GM18870 (cell line): ENCODE data around the gene FAM171A1.
A peak's percentile ranks its signal among the peaks of the same experiment; 100 is the strongest.
"Not testable (repeated sequence)": the region's sequence is repeated elsewhere in the genome, so short reads cannot be mapped to it uniquely, and the experiment has no call there.

Experiments used
- ATAC-seq: cut with Tn5 transposase; IDR thresholded peaks from one replicate; pipeline ENCODE4 v1.9.1; 2021; ENCODE audit warnings: moderate library complexity; ENCODE audit not compliant: unreplicated experiment

The FAM171A1 gene

DNA sequence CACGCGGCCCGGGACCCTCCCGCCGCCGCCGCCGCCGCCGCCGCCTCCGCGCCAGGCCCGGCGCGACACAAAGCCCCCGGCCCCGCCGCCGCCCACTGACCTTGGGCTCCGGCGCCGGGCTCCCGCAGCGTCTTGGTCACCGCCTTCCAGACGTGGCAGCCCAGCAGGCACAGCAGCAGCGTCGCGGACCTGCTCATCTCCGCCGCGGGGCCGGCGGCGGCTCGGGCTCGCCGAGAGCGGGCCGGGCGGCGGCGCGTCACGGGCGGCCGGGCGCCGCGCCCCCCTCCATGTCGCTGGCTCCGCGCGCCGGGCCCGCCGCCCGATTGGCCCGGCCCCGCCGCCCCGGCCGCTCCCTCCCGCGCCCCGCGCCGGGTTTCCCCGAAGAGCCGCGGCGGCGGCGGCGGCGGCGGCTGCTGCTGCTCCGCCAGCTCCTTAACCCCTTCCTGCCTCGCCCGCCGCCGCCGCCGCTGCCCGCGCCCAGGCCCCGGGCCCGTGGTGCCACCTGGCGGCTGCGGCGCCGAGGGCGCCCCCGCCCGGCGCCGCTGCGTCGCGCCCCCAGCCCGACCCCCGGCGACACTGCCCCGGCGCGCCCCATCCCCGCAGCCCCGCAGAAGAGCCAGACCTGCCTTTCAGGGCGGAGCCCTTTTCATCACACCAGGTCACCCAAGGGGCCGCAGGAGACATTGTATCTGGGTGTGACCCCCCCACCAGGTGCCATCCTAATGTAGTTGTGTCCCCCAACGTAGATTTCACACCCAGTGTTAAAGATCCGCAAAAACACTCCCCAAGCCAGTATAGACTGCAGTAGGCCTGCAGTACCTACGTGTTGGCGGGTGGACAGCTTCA is at the start of gene FAM171A1:
Gene FAM171A1, minus strand, starts transcription at position 434 of the 846 bp plus-strand sequence. Its CDS starts 237 bp downstream, at position 197.
- ATAC-seq: no peak

DNA sequence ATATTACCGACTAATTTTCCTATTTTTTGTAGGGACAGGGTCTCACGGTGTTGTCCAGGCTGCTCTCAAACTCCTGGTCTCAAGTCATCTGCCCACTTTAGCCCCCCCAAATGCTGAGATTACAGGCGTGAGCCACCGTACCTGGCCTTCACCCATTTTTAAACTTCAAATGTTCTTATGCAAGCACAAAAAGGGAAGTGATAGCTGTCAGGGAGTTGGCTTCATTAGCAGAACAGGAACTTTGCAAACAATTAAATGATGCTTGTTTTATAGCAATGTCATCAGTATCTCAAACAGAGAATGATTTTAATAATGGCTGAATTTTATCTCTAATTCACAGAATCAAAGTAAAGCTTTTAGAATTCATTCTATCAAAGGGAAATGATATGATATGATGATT is 49.8 kb upstream of the FAM171A1 start:
- no peak for ATAC-seq

DNA sequence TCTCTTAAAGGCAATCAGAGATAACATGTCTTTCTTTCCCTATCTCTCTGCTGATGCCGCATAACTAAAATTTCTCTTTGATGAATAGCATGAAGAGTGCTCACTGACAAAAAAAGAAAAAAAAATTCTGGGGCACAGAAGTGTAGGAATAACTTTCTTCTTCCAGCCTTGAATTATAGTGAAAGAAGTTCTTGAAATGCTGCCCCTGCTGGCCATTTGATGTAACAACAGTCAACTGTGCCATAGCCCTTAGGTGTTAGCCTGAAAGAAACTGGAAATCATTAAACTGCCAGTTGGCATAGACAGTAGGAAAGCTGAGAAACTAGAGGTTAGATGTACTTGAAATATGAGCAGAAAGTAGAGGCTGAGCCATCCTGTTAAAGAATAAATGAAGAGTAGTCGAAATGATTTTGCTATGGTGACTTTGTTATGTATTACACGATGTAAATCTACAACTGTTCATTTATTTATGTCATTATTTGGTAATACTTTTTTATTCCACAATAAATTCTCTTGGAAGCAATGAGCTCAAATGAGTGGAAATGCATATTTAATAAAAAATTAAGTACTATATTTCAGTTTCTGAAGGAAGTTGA is 48.3 kb upstream of the FAM171A1 start:
- ATAC-seq: peak; percentile 48

DNA sequence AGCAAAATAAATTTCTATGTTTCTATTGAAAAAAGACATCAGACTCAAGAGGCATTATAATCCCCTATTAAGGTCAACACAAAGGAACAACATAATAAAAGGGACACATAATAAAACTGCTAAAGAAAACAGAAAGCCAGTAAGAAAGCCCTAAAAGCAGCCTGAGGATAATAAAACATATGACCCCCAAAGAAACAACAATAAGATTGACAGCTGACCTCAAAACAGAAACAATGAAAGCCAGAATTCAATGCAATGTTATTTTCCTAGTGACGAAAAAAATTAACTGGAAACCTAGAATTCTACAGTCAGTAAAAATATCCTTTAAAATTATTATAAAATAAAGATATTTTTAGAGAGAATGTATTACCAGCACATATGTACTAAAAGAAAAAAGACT is 44.9 kb upstream of the FAM171A1 start:
- no peak for ATAC-seq

DNA sequence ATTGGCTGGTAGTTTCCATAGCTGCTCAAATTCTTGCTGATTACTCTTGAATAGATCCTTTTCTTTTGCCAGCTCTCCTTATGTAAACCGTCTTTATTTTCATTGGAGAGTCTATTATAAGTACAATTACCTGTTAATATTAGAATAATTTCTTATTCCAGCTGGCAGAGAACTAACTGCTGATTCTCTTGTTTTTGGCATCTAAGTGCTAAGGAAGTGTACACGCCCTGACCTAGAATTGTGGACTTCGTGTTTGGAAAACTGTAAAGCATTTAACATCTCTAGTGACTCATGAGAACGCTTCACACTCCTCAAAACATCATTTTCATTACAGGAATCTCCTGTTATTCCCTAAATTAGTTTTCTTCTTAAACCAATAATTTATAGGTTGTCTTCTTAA is 39.9 kb upstream of the FAM171A1 start:
- ATAC-seq: no peak

DNA sequence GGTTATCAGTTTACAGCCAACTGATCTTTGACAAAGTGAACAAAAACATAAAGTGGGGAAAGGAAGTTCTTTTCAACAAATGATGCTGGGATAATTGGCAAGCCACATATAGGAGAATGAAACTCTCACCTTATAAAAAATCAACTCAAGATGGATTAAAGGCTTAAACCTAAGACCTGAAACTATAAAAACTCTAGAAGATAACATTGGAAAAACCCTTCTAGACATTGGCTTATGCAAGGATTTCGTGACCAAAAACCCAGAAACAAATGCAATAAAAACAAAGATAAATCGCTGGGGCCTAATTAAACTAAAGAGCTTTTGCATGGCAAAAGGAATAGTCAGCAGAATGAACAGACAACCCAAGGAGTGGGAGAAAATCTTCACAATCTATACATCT is 38.3 kb upstream of the FAM171A1 start:
- not testable (repeated sequence) for ATAC-seq

DNA sequence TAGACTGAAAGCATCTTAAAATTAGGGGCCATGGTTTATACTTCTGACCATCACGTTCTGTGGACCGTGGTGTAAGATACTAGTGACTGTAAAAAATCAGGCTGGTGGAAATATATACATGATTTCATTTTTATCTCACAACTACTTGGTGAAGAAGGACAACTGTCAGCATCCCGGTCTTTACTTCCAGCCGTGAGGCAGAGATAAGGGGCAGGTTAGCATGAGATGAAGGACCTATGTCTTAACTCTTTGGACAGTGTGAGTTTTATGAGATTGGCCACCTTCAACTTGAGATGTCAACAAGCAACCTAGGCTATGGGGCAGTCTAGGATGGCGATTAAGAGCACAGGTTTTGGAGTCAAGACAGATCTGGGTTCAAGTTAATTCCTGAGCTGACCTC is 37.5 kb upstream of the FAM171A1 start:
- ATAC-seq: no peak

DNA sequence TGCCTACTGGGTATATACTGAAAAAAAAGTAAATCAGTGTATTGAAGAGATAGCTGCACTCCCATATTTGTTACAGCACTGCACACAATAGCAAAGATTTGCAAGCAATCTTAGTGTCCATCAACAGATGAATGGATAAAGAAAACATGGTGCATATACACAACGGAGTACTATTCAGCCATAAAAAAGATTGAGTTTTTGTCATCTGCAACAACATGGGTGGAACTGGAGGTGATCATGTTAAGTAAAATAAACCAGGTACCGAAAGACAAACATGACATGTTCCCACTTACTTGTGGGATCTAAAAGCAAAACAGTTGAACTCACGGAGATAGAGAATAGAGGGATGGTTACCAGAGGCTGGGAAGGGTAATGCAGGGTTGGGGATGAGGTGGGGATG is 34.2 kb upstream of the FAM171A1 start:
- ATAC-seq: no peak

DNA sequence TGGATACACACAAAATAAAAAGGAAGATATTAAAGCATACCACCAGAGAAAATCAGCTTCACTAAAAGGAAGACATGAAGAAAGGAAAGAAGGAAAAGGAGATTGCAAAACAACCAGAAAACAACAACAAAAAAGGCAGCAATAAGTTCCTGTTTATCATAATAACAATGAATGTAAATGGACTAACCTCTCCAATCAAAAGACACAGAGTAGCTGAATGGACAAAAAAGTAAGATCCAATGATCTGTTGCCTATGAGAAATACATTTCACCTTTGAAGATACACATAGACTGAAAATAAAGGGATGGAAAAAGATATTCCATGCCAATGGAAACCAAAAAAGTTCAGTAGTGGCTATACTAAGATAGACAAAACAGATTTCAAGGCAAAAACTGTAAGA is 30.3 kb upstream of the FAM171A1 start:
- ATAC-seq: no peak

DNA sequence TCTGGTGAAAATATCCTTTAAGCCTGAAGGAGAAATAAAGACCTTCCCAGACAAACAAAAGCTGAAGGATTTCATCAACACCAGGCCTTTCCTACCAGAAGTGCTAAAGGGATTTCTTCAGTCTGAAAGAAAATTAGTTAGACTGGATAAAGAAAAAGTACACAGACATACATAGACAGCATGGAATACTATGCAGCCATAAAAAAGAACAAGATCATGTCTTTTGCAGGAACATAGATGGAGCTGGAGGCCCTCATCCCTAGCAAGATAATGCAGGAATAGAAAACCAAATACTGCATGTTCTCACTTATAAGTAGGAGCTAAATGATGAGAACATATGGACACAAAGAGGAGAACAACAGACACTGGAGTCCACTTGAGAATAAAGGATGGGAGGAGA is 29.4 kb upstream of the FAM171A1 start:
- ATAC-seq: not testable (repeated sequence)

DNA sequence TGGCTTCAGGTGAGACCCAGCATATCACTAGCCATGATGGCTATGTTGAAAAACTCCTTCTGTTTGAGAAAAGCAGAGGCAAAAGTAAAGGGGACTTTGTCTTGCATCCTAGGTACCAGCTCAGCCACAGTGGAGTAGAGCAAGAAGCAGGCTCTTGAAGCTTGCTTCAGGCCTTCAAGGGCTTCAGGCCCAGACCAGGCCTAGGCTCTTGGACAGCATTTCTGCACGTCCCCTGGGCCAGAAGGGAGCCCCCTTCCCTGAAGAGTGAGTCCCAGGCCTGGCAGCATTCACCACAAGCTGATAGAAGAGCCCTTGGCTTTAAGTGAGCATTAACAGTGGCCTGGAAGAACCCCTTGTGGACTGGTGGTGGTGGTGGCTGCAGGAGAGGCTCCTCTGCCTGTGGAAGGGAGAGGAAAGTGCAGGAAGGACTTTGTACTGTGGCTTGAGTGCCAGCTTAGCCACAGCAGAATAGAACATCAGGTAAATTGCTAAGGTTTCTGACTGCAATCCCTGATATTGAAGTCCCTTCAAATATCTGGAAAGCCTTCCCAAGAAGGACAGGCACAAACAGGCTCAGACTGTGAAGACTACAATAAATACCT is 28.1 kb upstream of the FAM171A1 start:
- no peak for ATAC-seq

DNA sequence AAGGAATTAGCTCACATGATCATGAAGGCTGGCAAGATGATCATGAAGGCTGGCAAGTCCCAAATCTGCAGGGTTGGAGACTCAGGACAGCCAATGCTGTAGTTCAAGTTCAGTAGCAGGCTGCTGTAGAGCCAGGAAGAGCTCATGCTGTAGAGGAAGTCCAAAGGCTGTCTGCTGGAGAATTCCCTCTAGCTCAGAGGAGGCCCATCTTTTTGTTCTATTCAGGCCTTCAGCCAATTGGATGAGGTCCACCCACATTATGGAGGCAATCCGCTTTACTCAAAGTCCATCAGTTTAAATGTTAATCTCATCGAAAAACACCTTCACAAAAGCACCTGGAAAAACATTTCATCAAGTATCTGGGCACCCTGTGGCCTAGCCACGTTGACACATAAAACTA is 24.8 kb upstream of the FAM171A1 start:
- no peak for ATAC-seq

DNA sequence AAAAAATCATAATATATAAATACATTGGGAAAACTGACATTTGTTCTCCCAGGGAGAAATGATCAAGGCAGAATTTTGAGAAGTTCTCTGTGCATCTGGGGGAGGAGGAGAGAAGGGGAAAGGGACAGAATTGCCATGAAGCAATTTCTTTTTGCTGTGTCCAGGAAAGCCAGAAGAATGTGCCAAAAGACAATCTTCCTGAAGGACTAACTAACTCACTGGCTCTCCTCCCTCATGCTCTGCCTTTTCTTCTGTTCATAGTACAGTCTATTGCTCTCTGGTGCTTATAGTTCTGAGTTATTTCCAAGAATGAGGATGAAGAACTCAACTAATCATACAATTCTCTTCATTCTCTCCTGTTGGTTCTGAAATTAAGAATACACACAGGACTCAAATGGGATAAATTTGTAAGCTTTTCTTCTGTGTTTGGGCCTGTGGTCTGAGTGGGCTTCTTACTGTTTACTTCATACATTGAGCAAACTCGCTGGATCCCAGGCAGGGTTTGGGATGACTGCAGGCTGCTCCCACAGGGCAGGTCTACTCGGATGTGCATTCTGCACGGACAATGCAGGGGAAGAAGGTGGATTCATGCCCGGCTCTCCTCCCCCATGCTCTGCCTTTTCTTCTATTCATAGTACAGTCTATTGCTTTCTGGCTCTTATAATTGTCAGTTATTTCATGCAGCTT is 22.2 kb upstream of the FAM171A1 start:
- ATAC-seq: no peak

DNA sequence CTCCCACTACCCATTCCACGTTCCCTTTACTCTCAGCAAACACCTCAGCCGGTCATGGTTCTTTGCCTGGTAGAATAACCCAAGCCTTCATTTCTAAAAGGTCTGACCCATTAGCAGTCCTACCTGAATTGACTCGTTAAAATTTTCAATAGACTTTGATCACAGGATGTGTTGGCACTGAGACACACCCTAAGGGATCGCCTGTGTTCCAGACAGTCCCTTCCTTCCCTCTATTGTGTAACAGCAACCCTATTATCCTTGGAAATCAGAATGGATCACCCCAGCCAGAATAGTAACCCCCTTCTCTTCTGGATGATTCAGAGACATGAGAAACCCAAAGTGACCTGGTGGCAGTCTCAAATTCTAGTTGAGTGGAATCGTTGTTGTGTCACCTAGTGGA is 20.4 kb upstream of the FAM171A1 start:
- no peak for ATAC-seq

DNA sequence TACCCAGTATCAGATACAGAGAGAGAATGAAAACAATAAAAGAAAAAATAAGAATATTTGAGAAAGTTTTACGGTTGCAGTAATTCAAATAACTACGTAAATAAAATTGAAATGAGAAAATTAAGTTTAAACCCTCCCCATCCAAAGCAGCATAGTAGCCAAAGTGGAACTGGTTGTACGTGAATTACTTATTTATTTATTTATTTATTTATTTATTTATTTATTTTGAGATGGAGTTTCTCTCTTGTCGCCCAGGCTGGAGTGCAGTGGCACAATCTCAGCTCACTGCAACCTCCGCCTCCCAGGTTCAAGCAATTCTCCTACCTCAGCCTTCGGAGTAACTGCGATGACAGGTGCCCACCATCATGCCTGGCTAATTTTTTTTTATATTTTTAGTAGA is 17.1 kb upstream of the FAM171A1 start:
- not testable (repeated sequence) for ATAC-seq

DNA sequence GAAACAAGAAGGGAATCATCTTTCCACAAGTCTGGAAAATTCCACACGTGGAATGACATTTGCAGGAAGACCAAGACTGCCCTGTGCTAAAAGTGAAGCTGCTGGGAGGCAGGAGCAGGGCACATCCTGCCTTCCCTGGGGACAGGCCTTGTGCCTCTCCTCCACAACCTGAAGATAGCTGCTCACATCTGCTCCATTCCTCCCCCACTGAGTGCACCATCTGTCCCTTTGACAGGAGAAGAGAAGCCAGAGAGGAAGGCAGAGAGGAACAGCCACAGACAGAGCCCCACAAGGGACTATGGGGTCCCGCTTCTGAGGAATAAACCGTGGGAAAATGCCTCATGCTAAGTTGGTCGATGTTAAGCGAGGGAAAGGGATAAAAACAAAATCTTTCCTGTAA is 15.9 kb upstream of the FAM171A1 start:
- no peak for ATAC-seq

DNA sequence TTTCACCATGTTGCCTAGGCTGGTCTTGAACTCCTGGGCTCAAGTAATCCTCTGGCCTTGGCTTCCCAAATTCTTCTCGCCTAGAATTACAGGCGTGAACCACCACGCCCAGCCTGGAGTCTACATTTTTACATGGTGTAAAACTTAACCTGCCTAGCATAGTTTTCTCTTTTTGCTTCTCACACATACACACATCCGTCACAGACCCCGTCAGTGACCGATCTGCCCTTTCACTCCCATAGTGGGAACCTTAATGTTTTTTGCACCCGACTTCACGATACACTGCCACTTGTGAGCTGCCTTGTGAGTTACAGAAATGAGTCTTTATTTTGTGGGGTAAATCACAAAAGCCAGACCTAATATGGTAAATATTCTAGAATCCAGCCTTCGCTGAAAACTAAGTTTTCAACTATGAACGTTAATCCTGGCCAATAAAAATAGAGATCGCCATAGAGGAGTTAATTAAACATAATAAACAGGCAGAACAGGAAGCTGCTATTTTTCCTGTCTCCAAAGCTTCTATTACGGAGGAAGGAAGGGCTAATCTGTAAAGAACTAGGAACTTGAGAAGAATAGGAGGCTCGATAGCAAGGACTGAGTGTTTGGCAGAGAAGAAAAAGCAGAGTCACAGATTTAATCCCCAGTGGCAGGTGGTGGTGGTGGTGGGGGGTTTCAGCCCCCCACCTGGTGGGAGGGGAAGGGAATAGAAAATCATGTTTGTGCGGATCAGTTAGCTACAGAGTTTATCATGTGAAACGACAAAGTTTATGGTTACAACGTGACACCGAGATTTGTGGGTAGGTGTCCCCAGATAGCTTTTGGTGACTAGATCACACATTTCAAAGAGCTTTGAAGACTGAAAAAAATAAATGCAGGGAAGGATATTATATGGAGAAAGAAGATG is 14.7 kb upstream of the FAM171A1 start:
- no peak for ATAC-seq

DNA sequence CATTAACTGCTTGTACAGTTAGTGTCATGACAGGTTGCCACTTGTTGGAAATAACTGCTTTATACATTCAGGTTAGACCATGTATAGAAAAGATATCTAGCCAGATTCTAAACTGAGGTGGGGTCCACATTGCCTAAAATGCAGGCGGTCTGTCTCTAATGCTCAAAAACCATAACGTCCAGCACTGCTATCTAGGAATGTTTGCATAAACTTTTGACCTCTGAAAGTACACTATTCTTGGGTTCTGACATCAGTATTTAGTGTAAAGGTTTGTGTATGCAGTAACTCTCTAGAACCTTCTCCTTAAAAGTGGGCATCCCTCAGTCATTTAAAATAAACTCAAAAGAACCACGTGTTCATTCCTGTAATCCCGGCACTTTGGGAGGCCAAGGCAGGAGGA is 10.3 kb upstream of the FAM171A1 start:
- ATAC-seq: no peak

DNA sequence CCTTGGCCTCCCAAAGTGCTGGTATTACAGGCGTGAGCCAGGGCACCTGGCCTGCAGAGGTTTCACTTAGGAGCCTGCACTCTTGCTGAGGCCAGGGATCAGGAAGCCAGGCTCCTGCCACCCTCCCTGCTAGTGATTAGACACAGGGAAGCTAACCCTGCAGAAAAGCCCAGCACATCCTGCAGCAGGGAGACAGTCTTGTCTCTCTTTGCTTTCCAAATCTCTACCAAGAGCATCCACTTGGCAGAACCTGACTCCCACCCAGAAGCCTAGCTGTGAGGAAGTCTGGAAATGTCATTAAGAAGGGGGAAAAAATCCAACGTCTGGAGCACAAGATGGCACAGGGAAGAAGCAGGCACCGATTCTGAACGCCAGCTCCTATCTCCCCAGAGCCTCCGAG is 8.0 kb upstream of the FAM171A1 start:
- no peak for ATAC-seq

DNA sequence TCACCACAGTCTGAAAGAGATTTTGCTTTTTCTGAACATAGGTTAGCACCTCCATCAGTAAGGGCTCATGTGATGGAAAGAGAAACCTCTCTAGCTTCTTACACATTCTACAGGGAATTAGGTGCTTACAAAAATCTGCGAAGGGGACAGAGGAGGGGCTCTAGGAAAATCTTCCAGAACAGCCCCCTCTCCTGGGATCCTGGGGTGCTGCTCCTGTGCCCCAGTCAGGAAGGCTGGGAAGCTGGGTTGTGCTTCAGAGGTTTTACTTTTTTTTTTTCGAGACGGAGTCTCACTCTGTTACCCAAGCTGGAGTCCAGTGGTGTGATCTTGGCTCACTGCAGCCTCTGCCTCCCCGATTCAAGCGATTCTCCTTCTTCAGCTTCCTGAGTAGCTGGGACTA is 7.5 kb upstream of the FAM171A1 start:
- no peak for ATAC-seq

DNA sequence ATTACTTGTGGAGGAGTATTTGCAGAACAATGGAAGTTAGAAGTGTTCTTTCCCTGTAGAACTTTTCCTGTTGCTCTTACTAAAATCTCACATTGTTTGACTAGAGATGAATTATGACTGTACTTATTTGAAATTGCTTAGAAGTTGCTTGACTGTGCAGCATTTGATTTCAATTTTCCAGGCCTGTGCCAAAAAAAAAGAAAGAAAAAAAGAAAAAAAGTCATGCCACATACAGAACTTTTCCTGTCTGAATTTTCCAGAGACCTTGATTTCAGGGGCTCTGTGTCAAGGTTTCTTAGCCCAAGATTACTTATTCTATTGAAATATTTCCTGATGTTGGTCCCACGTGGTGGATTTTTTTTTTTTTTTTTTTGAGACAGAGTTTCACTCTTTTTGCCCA is 3.5 kb upstream of the FAM171A1 start:
- ATAC-seq: no peak
